Gastroesophageal sphincter (tissue), 4 donors: ENCODE measurements around the gene RASSF5. TPM values are rescaled to one million over a fixed set of nuclear protein-coding genes. Genes with fewer than 3 reads are reported as not detected.

Source experiments
- ATAC-seq: fragments of 150-250 bp; one replicate; pipeline ENCODE4 v1.9.1; 2016; ENCODE audit warnings: mild to moderate bottlenecking, moderate library complexity
- H3K27ac ChIP-seq, 4 donors: fragments of 200-600 bp; sonication (generic) in 3 of 4; 1 replicate in 3 of 4; 2 replicates in 1 of 4; pipeline ENCODE4 v1.5.1; 2016 to 2019
- H3K27me3 ChIP-seq: fragments of 200-600 bp; sonication (generic); one replicate; pipeline ENCODE4 v1.5.1; 2019
- H3K36me3 ChIP-seq, 2 donors: fragments of 200-600 bp; sonication (generic); one replicate each; pipeline ENCODE4 v1.5.1; 2019; ENCODE audit warnings: control low read depth in 1 of 2
- H3K4me1 ChIP-seq, 3 donors: fragments of 200-600 bp; sonication (generic); 1 replicate in 2 of 3; 2 replicates in 1 of 3; pipeline ENCODE4 v1.5.1; 2016 to 2019; ENCODE audit warnings: control low read depth in 2 of 3
- H3K4me3 ChIP-seq, 2 donors: fragments of 200-600 bp; sonication (generic); one replicate each; pipeline ENCODE4 v1.5.1; 2019; ENCODE audit warnings: mild to moderate bottlenecking in 1 of 2, moderate library complexity in 1 of 2
- H3K9me3 ChIP-seq, 3 donors: fragments of 200-600 bp; sonication (generic); one replicate each; pipeline ENCODE4 v1.5.1; 2017 to 2019; ENCODE audit warnings: control low read depth in 2 of 3
- EP300 ChIP-seq: sonication (generic); formaldehyde crosslinking; IDR thresholded peaks from one replicate; pipeline ENCODE4 v1.6.1; 2017; ENCODE audit warnings: antibody characterized with exemption, mild to moderate bottlenecking
- POLR2A ChIP-seq, 2 donors: fragments of 450-650 bp; IDR thresholded peaks; one replicate each; pipeline ENCODE4 v1.6.1; 2017; ENCODE audit warnings: antibody characterized with exemption in 2 of 2, mild to moderate bottlenecking in 2 of 2, moderate library complexity in 1 of 2
- POLR2AphosphoS5 ChIP-seq: sonication (generic); formaldehyde crosslinking; IDR thresholded peaks from one replicate; pipeline ENCODE4 v1.6.1; 2017; ENCODE audit warnings: antibody characterized with exemption
- WGBS, 2 donors: methylation state at CpG; one replicate each; pipeline ENCODE4 v1.1.5; 2018; ENCODE audit warnings: low coverage in 1 of 2; 5-methylcytosine and 5-hydroxymethylcytosine counted together
- total RNA-seq, 4 donors: library from RNA; depleted of rRNA; stranded (reverse); fragments of >200 nt; gene quantifications; one replicate each; pipeline ENCODE4 v1.1.0, GENCODE V29; 2016
- TF ChIP-seq, protein P1 (sequence below), 4 experiments: fragments of 200-600 bp in 2 of 4; fragments of 450-650 bp in 2 of 4; sonication (generic) in 1 of 4; IDR thresholded peaks; one replicate each; pipeline ENCODE4 v1.5.1; 2017 to 2019; ENCODE audit warnings: antibody characterized with exemption in 4 of 4, mild to moderate bottlenecking in 2 of 4, moderate library complexity in 2 of 4

Gene RASSF5, protein sequence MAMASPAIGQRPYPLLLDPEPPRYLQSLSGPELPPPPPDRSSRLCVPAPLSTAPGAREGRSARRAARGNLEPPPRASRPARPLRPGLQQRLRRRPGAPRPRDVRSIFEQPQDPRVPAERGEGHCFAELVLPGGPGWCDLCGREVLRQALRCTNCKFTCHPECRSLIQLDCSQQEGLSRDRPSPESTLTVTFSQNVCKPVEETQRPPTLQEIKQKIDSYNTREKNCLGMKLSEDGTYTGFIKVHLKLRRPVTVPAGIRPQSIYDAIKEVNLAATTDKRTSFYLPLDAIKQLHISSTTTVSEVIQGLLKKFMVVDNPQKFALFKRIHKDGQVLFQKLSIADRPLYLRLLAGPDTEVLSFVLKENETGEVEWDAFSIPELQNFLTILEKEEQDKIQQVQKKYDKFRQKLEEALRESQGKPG
- 10 to 100 TPM in 2 of 4 donors, 1 to 10 TPM in 2; 6.2 to 23.3 (median 8.5) TPM for total RNA-seq

DNA sequence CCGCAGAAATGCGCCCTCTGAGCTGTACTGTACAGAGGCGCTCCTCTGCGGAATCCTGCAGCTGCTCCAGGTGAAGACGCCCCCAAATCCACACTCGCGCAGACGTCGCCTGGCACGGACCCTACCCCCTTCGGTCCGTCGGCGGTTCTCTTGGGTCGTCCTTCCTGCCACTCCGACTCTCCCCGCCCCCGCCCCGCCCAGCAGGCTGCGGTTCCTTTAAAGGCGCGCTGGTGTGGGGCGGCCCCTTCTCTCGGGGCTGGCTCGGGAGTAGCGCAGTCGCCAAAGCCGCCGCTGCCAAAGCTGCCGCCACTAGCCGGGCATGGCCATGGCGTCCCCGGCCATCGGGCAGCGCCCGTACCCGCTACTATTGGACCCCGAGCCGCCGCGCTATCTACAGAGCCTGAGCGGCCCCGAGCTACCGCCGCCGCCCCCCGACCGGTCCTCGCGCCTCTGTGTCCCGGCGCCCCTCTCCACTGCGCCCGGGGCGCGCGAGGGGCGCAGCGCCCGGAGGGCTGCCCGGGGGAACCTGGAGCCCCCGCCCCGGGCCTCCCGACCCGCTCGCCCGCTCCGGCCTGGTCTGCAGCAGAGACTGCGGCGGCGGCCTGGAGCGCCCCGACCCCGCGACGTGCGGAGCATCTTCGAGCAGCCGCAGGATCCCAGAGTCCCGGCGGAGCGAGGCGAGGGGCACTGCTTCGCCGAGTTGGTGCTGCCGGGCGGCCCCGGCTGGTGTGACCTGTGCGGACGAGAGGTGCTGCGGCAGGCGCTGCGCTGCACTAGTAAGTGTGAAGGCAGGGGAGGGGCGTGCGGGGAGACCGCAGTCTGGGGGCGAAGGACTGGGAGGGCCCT, at the start of gene RASSF5:
Gene RASSF5, plus strand, starts transcription at position 248 of the 846 bp plus-strand sequence. Its CDS starts 72 bp downstream, at position 320.
- H3K9me3 ChIP-seq = no peaks in the 10 kb centered on the region
- WGBS, 2 donors = no CpG with 5 or more reads among the region's 97 CpGs
- TF ChIP-seq POLR2AphosphoS5 (peak; percentile 86), POLR2A (IDR thresholded peaks at IDR 0.05) (peak; percentile 47 to 77), EP300 (no peak)
- peak within 1 kb of the TSS in 3 of 4 donors; percentile 13 to 61 (median 24) for H3K27ac ChIP-seq
- H3K36me3 ChIP-seq = no peaks in the 10 kb centered on the region
- peaks cover 0 to 49% (median 4%) of the 10 kb centered on the region in 3 donors for H3K4me1 ChIP-seq
- H3K27me3 ChIP-seq = peaks cover 42% of the 10 kb centered on the region
- peak; percentile 78 for ATAC-seq
- H3K4me3 ChIP-seq = peak within 1 kb of the TSS; percentile 37 to 75

DNA sequence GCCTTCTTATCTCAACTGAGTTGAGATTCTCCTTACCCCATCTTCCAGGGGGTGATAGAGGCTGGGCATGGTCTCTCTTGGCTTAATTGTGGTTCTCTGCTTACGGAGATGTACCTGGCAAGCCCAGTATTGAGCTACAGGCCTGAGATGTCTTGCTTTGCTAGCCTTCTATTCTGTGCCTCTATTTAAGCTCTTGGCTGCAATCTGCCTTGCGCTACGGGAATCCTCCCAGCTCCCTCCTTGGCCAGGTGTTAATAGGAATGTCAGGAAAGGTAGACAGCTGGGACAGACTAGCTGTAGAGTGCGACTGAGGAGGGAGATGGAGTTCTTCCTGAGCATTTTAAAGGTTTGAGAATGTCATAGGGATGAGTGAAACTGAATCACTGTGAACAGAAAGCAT, 47.6 kb upstream of the RASSF5 start:
- Histone ChIP-seq H3K9me3 (no peaks in the 10 kb centered on the region), H3K27ac (no peak overlapping the region), H3K27me3 (no peaks in the 10 kb centered on the region), H3K4me3 (no peak overlapping the region), H3K36me3 (peaks cover 0 to 35% of the 10 kb centered on the region in 2 donors), H3K4me1 (peaks cover 0 to 23% (median 12%) of the 10 kb centered on the region in 3 donors)
- WGBS, 2 donors = 92 to 100% methylated on average over 1 to 4 of the region's 4 CpGs
- ATAC-seq = no peak
- TF ChIP-seq, protein P1, sequence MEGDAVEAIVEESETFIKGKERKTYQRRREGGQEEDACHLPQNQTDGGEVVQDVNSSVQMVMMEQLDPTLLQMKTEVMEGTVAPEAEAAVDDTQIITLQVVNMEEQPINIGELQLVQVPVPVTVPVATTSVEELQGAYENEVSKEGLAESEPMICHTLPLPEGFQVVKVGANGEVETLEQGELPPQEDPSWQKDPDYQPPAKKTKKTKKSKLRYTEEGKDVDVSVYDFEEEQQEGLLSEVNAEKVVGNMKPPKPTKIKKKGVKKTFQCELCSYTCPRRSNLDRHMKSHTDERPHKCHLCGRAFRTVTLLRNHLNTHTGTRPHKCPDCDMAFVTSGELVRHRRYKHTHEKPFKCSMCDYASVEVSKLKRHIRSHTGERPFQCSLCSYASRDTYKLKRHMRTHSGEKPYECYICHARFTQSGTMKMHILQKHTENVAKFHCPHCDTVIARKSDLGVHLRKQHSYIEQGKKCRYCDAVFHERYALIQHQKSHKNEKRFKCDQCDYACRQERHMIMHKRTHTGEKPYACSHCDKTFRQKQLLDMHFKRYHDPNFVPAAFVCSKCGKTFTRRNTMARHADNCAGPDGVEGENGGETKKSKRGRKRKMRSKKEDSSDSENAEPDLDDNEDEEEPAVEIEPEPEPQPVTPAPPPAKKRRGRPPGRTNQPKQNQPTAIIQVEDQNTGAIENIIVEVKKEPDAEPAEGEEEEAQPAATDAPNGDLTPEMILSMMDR (IDR thresholded peaks at IDR 0.05) = no peak
- TF ChIP-seq EP300 (no peak), POLR2AphosphoS5 (no peak), POLR2A (IDR thresholded peaks at IDR 0.05) (no peak)

DNA sequence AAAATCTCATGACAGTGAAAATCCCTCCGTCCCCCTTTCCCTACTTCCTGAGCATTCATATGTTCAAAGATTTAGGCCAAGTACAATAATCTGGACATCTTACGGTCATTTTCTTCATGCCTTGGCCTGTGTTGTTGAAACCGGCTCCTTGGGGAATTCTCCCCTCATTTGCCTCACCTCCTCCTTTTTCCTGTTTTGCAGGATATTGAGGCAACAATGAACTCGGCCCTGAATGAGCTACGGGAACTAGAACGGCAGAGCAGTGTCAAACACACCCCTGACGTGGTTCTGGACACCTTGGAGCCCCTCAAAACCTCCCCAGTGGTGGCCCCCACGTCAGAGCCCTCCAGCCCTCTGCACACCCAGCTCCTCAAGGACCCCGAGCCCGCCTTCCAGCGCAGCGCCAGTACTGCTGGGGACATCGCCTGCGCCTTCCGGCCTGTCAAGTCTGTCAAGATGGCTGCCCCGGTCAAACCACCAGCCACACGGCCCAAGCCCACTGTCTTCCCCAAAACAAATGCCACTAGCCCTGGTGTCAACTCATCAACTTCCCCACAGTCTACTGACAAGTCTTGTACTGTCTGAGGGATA, 46.4 kb upstream of the RASSF5 start:
- Histone ChIP-seq H3K36me3 (peaks cover 0 to 23% of the 10 kb centered on the region in 2 donors), H3K4me1 (peaks cover 0 to 17% (median 12%) of the 10 kb centered on the region in 3 donors), H3K27me3 (no peaks in the 10 kb centered on the region), H3K9me3 (no peaks in the 10 kb centered on the region), H3K4me3 (no peak overlapping the region), H3K27ac (peak overlapping the region in 3 of 4 donors; percentile 2 to 49 (median 48))
- no peak for ATAC-seq
- WGBS, 2 donors = 41 to 61% methylated on average over 2 to 8 of the region's 17 CpGs
- TF ChIP-seq POLR2A (IDR thresholded peaks at IDR 0.05) (no peak), EP300 (no peak), POLR2AphosphoS5 (no peak)
- TF ChIP-seq, protein P1 (IDR thresholded peaks at IDR 0.05) = no peak

DNA sequence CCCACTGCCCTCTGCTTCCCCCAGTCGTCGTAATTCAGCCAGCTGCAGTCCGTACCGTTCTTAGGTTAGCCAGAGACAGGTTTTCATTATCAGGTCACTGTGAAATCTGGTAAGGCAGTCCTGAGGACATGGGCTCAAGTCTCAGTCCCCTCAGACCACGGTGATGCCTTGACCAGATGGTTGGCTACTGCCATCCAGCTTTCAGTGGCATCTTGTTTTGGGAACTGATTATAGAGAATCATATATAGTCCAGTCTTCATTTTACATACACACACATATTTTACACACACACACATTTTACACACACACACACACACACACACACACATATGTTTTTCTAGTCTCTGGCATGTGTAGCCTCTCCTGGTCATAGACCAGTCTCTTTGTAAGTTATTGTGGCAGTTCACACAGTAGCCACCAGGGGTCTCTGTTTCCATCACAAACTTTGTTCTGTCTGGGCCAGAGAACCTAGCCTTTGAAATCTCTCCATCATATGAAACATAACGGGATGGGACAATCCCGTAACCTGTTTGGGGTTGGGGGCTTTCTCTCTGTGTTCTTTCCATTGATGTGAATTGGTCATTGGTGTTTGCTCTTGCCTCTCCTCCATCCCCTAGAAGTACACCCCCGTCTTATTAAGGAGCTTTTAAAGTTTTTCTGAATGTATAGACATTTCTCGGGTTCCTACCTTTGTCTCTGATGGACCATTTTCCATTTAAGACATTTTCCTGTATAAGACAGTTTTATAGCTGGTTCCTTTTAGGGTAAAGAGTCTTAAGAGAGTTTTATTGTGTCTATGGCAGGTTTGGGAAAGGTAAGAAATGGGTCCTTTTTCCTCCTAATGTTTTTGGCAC, 45.5 kb upstream of the RASSF5 start:
- Histone ChIP-seq H3K36me3 (peaks cover 0 to 23% of the 10 kb centered on the region in 2 donors), H3K4me3 (no peak overlapping the region), H3K9me3 (no peaks in the 10 kb centered on the region), H3K27ac (peak overlapping the region in 3 of 4 donors; percentile 2 to 49 (median 48)), H3K27me3 (no peaks in the 10 kb centered on the region), H3K4me1 (peaks cover 0 to 13% (median 8%) of the 10 kb centered on the region in 3 donors)
- no peak for TF ChIP-seq POLR2AphosphoS5
- TF ChIP-seq, protein P1 (IDR thresholded peaks at IDR 0.05) = peak in 3 of 4 experiments; percentile 78 to 84 (median 79)
- peak; percentile 60 for ATAC-seq
- WGBS, 2 donors = 50 to 74% methylated on average over 8 to 9 of the region's 9 CpGs
